Measurements from ENCODE around the gene ALKBH5.

DNA sequence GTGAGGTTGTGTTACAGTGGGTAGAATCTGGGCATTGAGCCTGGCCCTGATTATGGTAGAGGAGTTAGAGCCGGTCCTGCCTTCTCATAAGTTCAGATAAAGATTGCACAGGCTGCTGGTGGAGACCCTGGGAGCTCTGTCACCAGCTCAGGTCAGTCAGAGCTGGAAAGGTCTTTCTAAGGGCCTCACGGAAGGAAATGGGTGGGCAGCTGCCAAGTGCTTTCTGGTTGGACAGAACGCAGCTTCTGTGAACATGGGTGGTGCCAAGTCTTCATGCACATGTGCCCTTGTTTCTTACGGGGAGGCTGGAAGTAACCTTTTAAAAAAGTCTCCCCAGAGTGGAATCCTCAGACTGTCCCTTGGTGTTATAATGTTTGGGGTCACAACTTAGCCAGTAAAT, 14.9 kb downstream of the ALKBH5 start:
- no peak for TF ChIP-seq GATA2 (IDR thresholded peaks at IDR 0.05; ENCODE audit: low read depth, low read length)
- no peak for TF ChIP-seq GATA3 (IDR thresholded peaks at IDR 0.05; ENCODE audit: low read depth, low read length)

All from SH-SY5Y (cell line).